SK-N-MC (cell line): ENCODE measurements around the gene GPR50.

Experiments
- EZH2 ChIP-seq: fragments of 200-600 bp; sonication (generic); IDR thresholded peaks from one replicate; pipeline ENCODE4 v1.6.1; 2017; ENCODE audit warnings: antibody characterized with exemption
- FOXP2 ChIP-seq: optimal IDR thresholded peaks from 2 replicates; pipeline ENCODE3; 2011; ENCODE audit warnings: mild to moderate bottlenecking, moderate library complexity; ENCODE audit not compliant: insufficient read depth; ENCODE audit errors: extremely low read length, control extremely low read depth
- POLR2AphosphoS5 ChIP-seq: IDR thresholded peaks from 2 replicates; pipeline ENCODE4 v1.6.1; 2012; ENCODE audit warnings: mild to moderate bottlenecking, low read depth, low read length, borderline replicate concordance

- TF ChIP-seq EZH2 = no peak
- no peak for TF ChIP-seq POLR2AphosphoS5
- no peak for TF ChIP-seq FOXP2
These were observed 6.6 kb upstream of the GPR50 start for GRCh38 chrX:151169783-151170182.
